ENCODE measurements around the gene LCT.

The LCT gene

GRCh38 chr2:135741043-135741394 lies 96.0 kb downstream of the LCT start:
- DNase-seq = no peak

- no peak for DNase-seq
Observed at GRCh38 chr2:135740206-135740605, 96.8 kb downstream of the LCT start.

Data from CD4-positive, alpha-beta T cell treated with Interferon alpha-2 for 1 hour (primary cell).